SK-N-MC (cell line): ENCODE measurements around the gene KLHL13.

Experiments
- DNase-seq: peaks from one replicate; pipeline ENCODE4 v3.0.0-alpha.2; 2011; ENCODE audit warnings: low read depth, low spot score
- H3K27ac ChIP-seq: fragments of 200-600 bp; sonication (generic); 2 replicates; pipeline ENCODE4 v1.5.1; 2016; ENCODE audit warnings: mixed run types
- H3K36me3 ChIP-seq: fragments of 200-600 bp; sonication (generic); 2 replicates; pipeline ENCODE4 v1.6.1; 2017; ENCODE audit warnings: antibody characterized with exemption, low read length, mixed read lengths; ENCODE audit not compliant: insufficient read depth
- H3K4me3 ChIP-seq: fragments of 200-600 bp; sonication (generic); 2 replicates; pipeline ENCODE4 v1.5.1; 2016
- H3K9ac ChIP-seq: fragments of 200-600 bp; sonication (generic); 2 replicates; pipeline ENCODE4 v1.8.0; 2017; ENCODE audit warnings: mixed run types, mixed read lengths; ENCODE audit not compliant: insufficient read length
- H3K9me3 ChIP-seq: fragments of 200-600 bp; sonication (generic); 2 replicates; pipeline ENCODE4 v1.6.1; 2017; ENCODE audit warnings: low read depth, mild to moderate bottlenecking, antibody characterized with exemption, low read length, moderate library complexity, mixed read lengths
- EZH2 ChIP-seq: fragments of 200-600 bp; sonication (generic); IDR thresholded peaks from one replicate; pipeline ENCODE4 v1.6.1; 2017; ENCODE audit warnings: antibody characterized with exemption
- FOXP2 ChIP-seq: optimal IDR thresholded peaks from 2 replicates; pipeline ENCODE3; 2011; ENCODE audit warnings: mild to moderate bottlenecking, moderate library complexity; ENCODE audit not compliant: insufficient read depth; ENCODE audit errors: extremely low read length, control extremely low read depth
- POLR2AphosphoS5 ChIP-seq: IDR thresholded peaks from 2 replicates; pipeline ENCODE4 v1.6.1; 2012; ENCODE audit warnings: mild to moderate bottlenecking, low read depth, low read length, borderline replicate concordance

The KLHL13 gene

GRCh38 chrX:118109065-118109464 is 7.5 kb downstream of the KLHL13 start:
- Histone ChIP-seq H3K9ac (no peak overlapping the region), H3K27ac (no peak overlapping the region), H3K9me3 (no peaks in the 10 kb centered on the region), H3K4me3 (no peak overlapping the region), H3K36me3 (no peaks in the 10 kb centered on the region)
- no peak for TF ChIP-seq POLR2AphosphoS5
- TF ChIP-seq FOXP2 = no peak
- TF ChIP-seq EZH2 = no peak
- no peak for DNase-seq

- TF ChIP-seq FOXP2 (no peak), EZH2 (no peak), POLR2AphosphoS5 (no peak)
- Histone ChIP-seq H3K4me3 (no peak overlapping the region), H3K9me3 (no peaks in the 10 kb centered on the region), H3K27ac (no peak overlapping the region), H3K36me3 (no peaks in the 10 kb centered on the region), H3K9ac (no peak overlapping the region)
- DNase-seq = no peak
Measured at GRCh38 chrX:118108304-118108703, 8.3 kb downstream of the KLHL13 start.

DNA sequence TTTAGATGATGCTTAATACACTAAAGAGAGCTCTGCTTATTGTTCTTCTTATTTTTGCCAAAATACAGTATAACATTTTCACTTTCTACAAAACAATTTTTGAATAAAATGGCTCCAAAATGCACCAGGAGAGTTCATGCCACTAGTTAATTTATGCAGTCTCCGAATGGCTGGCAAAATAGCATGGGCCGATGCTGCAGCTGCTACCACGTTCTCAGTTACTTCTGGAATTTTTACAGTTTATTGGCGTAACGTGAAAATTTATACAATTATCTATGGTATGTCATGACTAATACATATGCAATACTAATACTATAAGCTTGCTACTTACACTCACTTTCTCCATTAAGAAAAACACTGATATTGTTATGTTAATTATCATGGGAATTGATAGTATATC is 16.5 kb downstream of the KLHL13 start:
- no peaks in the 10 kb centered on the region for H3K9me3 ChIP-seq
- H3K27ac ChIP-seq = peak overlapping the region; percentile 97
- DNase-seq = peak; percentile 37
- TF ChIP-seq POLR2AphosphoS5 = no peak
- TF ChIP-seq EZH2 = no peak
- no peak for TF ChIP-seq FOXP2
- H3K36me3 ChIP-seq = no peaks in the 10 kb centered on the region
- peak overlapping the region; percentile 62 for H3K9ac ChIP-seq
- peak overlapping the region; percentile 64 for H3K4me3 ChIP-seq

- H3K4me3 ChIP-seq = no peak overlapping the region
- no peaks in the 10 kb centered on the region for H3K9me3 ChIP-seq
- no peak overlapping the region for H3K9ac ChIP-seq
- H3K36me3 ChIP-seq = no peaks in the 10 kb centered on the region
- no peak overlapping the region for H3K27ac ChIP-seq
- TF ChIP-seq EZH2 (no peak), POLR2AphosphoS5 (no peak)
- DNase-seq = no peak
Measured at GRCh38 chrX:118088084-118088483, 28.5 kb downstream of the KLHL13 start.

DNA sequence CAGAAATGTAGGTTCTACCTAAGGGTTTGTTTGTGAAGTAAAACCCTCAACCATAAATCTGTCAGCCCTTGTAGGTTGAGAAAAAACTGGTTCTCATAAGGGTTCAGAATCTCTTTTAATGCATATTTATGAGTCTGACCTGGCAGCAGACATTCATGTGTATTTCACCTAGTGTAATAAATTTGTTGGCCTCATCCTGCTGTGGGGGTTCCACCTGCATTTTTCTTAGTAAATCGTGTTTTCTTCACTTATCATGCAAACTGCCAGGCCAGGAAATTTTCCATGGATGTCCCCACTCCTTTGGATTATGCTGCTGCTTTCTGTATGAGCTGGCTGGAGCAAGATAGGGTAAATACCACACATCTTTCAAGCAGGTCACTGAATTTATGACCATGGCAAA is 42.4 kb downstream of the KLHL13 start:
- TF ChIP-seq EZH2 (no peak), POLR2AphosphoS5 (no peak), FOXP2 (no peak)

DNA sequence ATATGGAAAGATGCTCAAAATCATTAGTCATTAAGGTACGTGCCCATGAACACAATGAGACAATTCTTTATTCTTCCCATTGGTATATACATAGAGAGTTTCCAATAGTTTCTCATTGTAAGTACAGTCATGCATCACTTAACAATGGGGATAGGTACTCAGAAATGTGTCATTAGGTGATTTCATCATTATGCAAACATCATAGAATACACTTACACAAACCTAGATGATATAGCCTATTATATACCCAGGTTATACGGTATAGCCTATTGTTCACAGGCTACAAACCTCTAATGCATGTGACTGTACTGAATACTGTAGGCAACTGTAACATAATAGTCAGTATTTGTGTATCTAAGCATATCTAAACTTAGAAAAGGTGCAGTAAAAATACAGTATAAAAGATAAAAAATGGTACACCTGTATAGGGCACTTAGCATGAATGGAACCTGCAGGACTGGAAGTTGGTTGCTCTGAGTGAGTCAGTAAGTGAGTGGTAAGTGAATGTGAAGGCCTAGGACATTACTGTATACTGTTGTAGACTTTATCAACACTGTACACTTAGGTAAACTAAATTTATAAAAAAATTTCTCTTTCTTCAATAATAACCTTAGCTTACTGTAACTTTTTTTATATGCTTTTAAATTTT is 49.6 kb downstream of the KLHL13 start:
- no peaks in the 10 kb centered on the region for H3K9me3 ChIP-seq
- TF ChIP-seq EZH2 (no peak), POLR2AphosphoS5 (no peak), FOXP2 (no peak)
- no peaks in the 10 kb centered on the region for H3K36me3 ChIP-seq
- H3K9ac ChIP-seq = no peak overlapping the region
- H3K27ac ChIP-seq = no peak overlapping the region
- H3K4me3 ChIP-seq = no peak overlapping the region
- no peak for DNase-seq

More for the DNA sequence above, 42.4 kb downstream of the KLHL13 start:
- Histone ChIP-seq H3K9ac (no peak overlapping the region), H3K9me3 (no peaks in the 10 kb centered on the region), H3K36me3 (no peaks in the 10 kb centered on the region), H3K27ac (no peak overlapping the region), H3K4me3 (no peak overlapping the region)
- no peak for DNase-seq

GRCh38 chrX:118062817-118063615 is 53.6 kb downstream of the KLHL13 start:
- Histone ChIP-seq H3K27ac (no peak overlapping the region), H3K9me3 (no peaks in the 10 kb centered on the region)
- TF ChIP-seq EZH2 = no peak
- TF ChIP-seq FOXP2 = no peak
- TF ChIP-seq POLR2AphosphoS5 = no peak

DNA sequence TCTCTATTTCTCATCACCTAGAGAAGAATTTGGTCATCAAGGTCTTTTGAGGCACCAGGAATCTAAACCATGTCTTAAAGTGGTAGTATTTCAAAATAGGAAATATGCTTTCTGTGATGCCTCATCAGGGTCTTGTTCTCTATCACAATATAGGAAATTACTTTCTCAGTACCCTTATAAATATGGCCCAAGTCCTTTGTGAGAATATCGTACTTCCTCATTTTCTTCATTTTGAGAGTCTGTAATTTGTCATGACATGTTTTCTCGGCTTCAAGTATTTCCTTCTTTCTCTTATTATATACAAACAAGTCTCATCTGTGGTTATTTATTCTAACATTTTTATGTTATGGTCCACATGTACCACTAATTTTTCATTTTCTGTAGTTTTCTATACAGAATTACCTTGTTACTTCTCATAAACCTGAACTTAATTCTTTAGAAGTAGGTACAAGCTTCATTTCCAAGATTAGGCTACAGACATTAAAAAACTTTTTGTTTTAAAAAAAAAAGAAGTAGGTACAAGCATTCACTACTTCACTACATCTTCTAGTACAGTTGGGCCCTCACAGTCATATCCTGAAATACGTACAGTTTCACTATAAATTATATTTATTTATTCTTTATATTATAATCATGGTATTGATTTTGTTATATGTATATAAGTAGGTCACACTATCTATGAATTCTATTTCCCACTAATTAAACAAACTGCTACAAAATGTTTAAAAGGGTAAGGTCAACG is 54.4 kb downstream of the KLHL13 start:
- DNase-seq = no peak
- Histone ChIP-seq H3K4me3 (no peak overlapping the region), H3K27ac (no peak overlapping the region), H3K9me3 (no peaks in the 10 kb centered on the region), H3K36me3 (no peaks in the 10 kb centered on the region), H3K9ac (no peak overlapping the region)
- TF ChIP-seq POLR2AphosphoS5 = no peak

More at GRCh38 chrX:118062817-118063615, 53.6 kb downstream of the KLHL13 start:
- Histone ChIP-seq H3K36me3 (no peaks in the 10 kb centered on the region), H3K9ac (no peak overlapping the region), H3K4me3 (no peak overlapping the region)
- no peak for DNase-seq
